OCI-LY1 (cell line): ENCODE results near the gene OLFM2.

Experiments used
- H2AFZ ChIP-seq: fragments of 200-600 bp; sonication (generic), shearing (Covaris generic); 2 replicates; pipeline ENCODE4 v1.6.0; 2014; ENCODE audit warnings: antibody characterized with exemption, mild to moderate bottlenecking, low read length
- H3F3A ChIP-seq: fragments of 200-600 bp; sonication (generic), shearing (Covaris generic); 2 replicates; pipeline ENCODE4 v1.6.0; 2014; ENCODE audit warnings: mild to moderate bottlenecking, antibody characterized with exemption, low read length, moderate library complexity; ENCODE audit not compliant: insufficient read depth
- H3K27ac ChIP-seq: fragments of 200-600 bp; sonication (generic); 2 replicates; pipeline ENCODE4 v1.5.1; 2014; ENCODE audit warnings: low read length, mixed run types, mild to moderate bottlenecking, low read depth; ENCODE audit not compliant: poor library complexity, severe bottlenecking
- H3K27me3 ChIP-seq: fragments of 200-600 bp; sonication (generic); 2 replicates; pipeline ENCODE4 v1.6.0; 2014; ENCODE audit warnings: antibody characterized with exemption, mild to moderate bottlenecking, low read length, moderate library complexity; ENCODE audit not compliant: insufficient read depth
- H3K36me3 ChIP-seq: fragments of 200-600 bp; sonication (generic); 2 replicates; pipeline ENCODE4 v1.6.1; 2014; ENCODE audit warnings: mild to moderate bottlenecking, antibody characterized with exemption, low read length, moderate library complexity, mixed read lengths; ENCODE audit not compliant: insufficient read depth
- H3K4me1 ChIP-seq: fragments of 200-600 bp; sonication (generic); 2 replicates; pipeline ENCODE4 v1.5.1; 2014; ENCODE audit warnings: mild to moderate bottlenecking, low read length, moderate library complexity; ENCODE audit not compliant: insufficient read depth, severe bottlenecking
- H3K4me2 ChIP-seq: fragments of 200-600 bp; sonication (generic), shearing (Covaris generic); 2 replicates; pipeline ENCODE4 v1.6.1; 2014; ENCODE audit warnings: low read length
- H3K4me3 ChIP-seq: fragments of 200-600 bp; sonication (generic); 2 replicates; pipeline ENCODE4 v1.5.1; 2014; ENCODE audit warnings: low read length, low read depth, mild to moderate bottlenecking, mixed read lengths; ENCODE audit not compliant: poor library complexity, severe bottlenecking
- H3K79me2 ChIP-seq: fragments of 200-600 bp; shearing (Covaris generic); 2 replicates; pipeline ENCODE4 v1.6.1; 2016; ENCODE audit warnings: mixed run types, low read length, mixed read lengths; ENCODE audit not compliant: insufficient read depth
- H3K9ac ChIP-seq: fragments of 200-600 bp; sonication (generic), shearing (Covaris generic); 2 replicates; pipeline ENCODE4 v1.6.1; 2014; ENCODE audit warnings: mild to moderate bottlenecking, low read length, mixed read lengths
- H3K9me2 ChIP-seq: fragments of 200-600 bp; sonication (generic), shearing (Covaris generic); 2 replicates; pipeline ENCODE4 v1.6.1; 2014; ENCODE audit warnings: low read depth, mild to moderate bottlenecking, low read length, mixed read lengths
- H3K9me3 ChIP-seq: fragments of 200-600 bp; shearing (Covaris generic); 2 replicates; pipeline ENCODE4 v1.6.1; 2014; ENCODE audit warnings: low read length, mixed read lengths
- H4K20me1 ChIP-seq: fragments of 200-600 bp; sonication (generic), shearing (Covaris generic); 2 replicates; pipeline ENCODE4 v1.6.0; 2016; ENCODE audit warnings: mild to moderate bottlenecking, low read length; ENCODE audit not compliant: insufficient read depth
- EZH2 ChIP-seq: fragments of 200-600 bp; sonication (generic), shearing (Covaris generic); IDR thresholded peaks from 2 replicates; pipeline ENCODE4 v1.8.0; 2017; ENCODE audit warnings: borderline replicate concordance, mixed run types, mild to moderate bottlenecking, antibody characterized with exemption, low read length, moderate library complexity, mixed read lengths
- TF ChIP-seq, protein P1 (sequence below): fragments of 200-600 bp; sonication (generic), shearing (Covaris generic); IDR thresholded peaks from 2 replicates; pipeline ENCODE4 v1.5.1; 2017; ENCODE audit warnings: mild to moderate bottlenecking, antibody characterized with exemption, low read length, moderate library complexity, mixed read lengths

OLFM2 gene

DNA sequence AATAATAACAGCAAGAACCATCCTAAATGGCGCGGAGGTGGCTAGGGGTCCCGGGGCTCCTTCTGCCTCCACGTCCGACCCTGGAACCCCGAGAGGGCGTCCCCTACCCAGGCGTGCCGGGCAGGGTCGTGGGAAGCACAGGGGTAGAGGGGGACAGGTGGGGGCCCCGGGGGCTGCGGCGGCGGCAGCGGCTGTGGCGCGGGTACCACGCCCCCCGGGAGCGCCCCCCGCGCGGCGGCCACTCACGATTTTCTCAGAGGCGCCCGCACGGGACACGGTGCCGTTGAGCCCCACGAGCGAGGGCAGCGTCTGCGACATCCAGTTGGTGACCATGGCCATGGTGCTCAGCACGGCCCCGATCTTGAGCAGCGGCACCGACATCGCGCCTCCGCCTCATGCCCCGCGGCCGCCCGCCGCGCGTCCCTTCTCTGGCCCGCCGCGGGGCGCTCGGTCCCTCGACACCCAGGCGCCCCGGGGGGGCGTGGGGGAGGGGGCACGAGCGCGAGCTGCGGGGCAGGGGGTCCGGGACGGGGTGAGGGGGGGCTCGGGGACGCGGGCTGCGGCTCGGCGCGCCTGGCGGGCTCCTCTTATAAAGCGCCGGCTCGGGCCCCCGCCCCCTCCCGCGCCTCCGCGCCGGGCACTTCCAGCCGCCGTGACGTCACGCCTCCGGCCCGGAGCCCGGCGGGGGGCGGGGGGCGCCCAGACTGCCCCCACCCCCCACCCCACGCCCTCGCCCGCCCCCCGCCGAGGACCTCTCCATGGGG, 22.9 kb downstream of the OLFM2 start:
- Histone ChIP-seq H3K4me3 (no peak overlapping the region), H3K9me3 (no peaks in the 10 kb centered on the region), H3K9ac (no peak overlapping the region), H4K20me1 (no peaks in the 10 kb centered on the region), H3K4me2 (no peak overlapping the region), H3K4me1 (peaks cover 9% of the 10 kb centered on the region), H3K9me2 (no peaks in the 10 kb centered on the region), H3F3A (no peaks in the 10 kb centered on the region), H3K79me2 (no peaks in the 10 kb centered on the region), H3K27me3 (no peaks in the 10 kb centered on the region), H3K27ac (no peak overlapping the region), H2AFZ (no peak overlapping the region), H3K36me3 (no peaks in the 10 kb centered on the region)
- TF ChIP-seq EZH2 = no peak
- TF ChIP-seq, protein P1, sequence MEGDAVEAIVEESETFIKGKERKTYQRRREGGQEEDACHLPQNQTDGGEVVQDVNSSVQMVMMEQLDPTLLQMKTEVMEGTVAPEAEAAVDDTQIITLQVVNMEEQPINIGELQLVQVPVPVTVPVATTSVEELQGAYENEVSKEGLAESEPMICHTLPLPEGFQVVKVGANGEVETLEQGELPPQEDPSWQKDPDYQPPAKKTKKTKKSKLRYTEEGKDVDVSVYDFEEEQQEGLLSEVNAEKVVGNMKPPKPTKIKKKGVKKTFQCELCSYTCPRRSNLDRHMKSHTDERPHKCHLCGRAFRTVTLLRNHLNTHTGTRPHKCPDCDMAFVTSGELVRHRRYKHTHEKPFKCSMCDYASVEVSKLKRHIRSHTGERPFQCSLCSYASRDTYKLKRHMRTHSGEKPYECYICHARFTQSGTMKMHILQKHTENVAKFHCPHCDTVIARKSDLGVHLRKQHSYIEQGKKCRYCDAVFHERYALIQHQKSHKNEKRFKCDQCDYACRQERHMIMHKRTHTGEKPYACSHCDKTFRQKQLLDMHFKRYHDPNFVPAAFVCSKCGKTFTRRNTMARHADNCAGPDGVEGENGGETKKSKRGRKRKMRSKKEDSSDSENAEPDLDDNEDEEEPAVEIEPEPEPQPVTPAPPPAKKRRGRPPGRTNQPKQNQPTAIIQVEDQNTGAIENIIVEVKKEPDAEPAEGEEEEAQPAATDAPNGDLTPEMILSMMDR = no peak

DNA sequence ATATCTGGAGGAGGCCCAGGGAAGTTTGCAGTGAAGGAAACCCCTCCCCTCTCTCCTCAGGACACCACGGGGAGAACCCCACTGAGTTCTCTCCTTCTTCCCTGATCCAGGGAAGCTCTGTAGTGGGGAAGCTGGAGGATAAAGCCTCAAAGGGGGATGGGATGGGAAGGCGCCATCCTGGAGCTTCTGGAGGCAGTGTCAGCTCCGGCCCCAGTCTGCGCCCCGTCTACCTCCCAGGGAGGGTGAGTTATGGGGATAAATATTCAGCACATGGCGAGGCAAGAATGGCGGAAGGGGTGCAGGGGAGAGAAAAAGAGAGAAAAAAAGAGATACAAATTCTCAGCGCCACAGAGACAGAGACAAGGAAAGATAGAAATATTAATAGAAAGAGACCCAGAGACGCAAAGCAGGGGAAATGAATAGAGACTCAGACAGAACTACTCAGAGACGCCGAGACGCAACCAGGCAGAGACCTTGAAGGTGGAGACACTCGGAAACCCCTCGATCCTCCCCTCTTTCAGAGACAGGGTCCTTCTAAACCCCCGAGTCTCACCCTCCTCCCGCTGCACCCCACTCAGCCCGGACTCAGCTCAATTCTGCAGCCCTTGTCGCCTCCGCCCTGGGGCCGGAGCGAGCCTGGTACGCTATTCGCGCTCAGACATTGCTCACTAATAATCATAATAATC, 23.6 kb downstream of the OLFM2 start:
- no peak overlapping the region for H2AFZ ChIP-seq
- no peaks in the 10 kb centered on the region for H3F3A ChIP-seq
- no peaks in the 10 kb centered on the region for H4K20me1 ChIP-seq
- no peaks in the 10 kb centered on the region for H3K9me2 ChIP-seq
- H3K27me3 ChIP-seq = no peaks in the 10 kb centered on the region
- no peak overlapping the region for H3K9ac ChIP-seq
- no peaks in the 10 kb centered on the region for H3K9me3 ChIP-seq
- no peaks in the 10 kb centered on the region for H3K79me2 ChIP-seq
- TF ChIP-seq, protein P1 = no peak
- TF ChIP-seq EZH2 = no peak
- no peak overlapping the region for H3K27ac ChIP-seq
- H3K4me2 ChIP-seq = no peak overlapping the region
- no peak overlapping the region for H3K4me3 ChIP-seq
- H3K4me1 ChIP-seq = peaks cover 9% of the 10 kb centered on the region
- no peaks in the 10 kb centered on the region for H3K36me3 ChIP-seq

DNA sequence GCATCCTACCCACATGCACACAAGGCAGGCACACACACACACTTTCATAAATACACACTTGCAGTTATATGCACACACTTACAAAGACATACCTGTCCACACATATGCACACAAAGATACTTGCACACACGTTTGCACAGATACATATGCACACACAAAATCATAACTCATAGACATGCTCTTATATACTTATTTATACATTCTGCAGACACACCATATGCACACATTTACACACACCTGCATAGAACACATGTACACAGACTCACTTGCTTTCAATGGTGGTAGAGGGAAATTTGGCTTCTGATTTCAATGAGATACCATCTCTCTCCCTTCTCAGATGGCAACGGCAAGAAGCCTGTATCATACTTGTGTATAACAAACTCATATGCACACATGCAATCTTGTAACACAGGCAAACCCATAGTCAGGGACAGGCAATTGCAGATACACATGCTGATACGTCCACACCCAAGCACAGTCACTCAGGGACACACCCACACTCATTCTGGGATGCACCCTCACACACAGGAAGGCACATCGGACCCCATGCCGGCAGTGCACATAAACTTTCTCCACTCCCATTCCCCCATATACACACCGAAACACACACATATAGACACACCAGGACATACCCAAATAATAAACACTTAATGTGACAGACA, 24.7 kb downstream of the OLFM2 start:
- H3K4me3 ChIP-seq = no peak overlapping the region
- H3K4me2 ChIP-seq = no peak overlapping the region
- no peak overlapping the region for H3K27ac ChIP-seq
- TF ChIP-seq, protein P1 = no peak
- TF ChIP-seq EZH2 = no peak
- H3K9me3 ChIP-seq = no peaks in the 10 kb centered on the region
- H4K20me1 ChIP-seq = no peaks in the 10 kb centered on the region
- H3K4me1 ChIP-seq = peaks cover 9% of the 10 kb centered on the region
- H3K27me3 ChIP-seq = no peaks in the 10 kb centered on the region
- H3K79me2 ChIP-seq = no peaks in the 10 kb centered on the region
- H3K9me2 ChIP-seq = no peaks in the 10 kb centered on the region
- no peaks in the 10 kb centered on the region for H3F3A ChIP-seq
- no peak overlapping the region for H2AFZ ChIP-seq
- no peak overlapping the region for H3K9ac ChIP-seq
- H3K36me3 ChIP-seq = no peaks in the 10 kb centered on the region
